H9 (cell line): ENCODE data around the gene MAP1LC3B. TPM values are rescaled to one million over a fixed set of nuclear protein-coding genes. Genes with fewer than 3 reads are reported as not detected.

Source experiments
- DNase-seq: peaks from one replicate; pipeline ENCODE4 v3.0.0-alpha.2; 2017
- H2AFZ ChIP-seq: one replicate; pipeline ENCODE4 v1.6.1; 2013; ENCODE audit warnings: mild to moderate bottlenecking, low read length, control low read depth, moderate library complexity
- H2AK5ac ChIP-seq: 2 replicates; pipeline ENCODE4 v1.6.1; 2013; ENCODE audit warnings: low read length, control low read depth, mixed read lengths; ENCODE audit not compliant: insufficient read length
- H2BK120ac ChIP-seq: one replicate; pipeline ENCODE4 v1.6.1; 2013; ENCODE audit warnings: low read depth, mild to moderate bottlenecking, low read length, control low read depth, inconsistent platforms; ENCODE audit not compliant: poor library complexity, severe bottlenecking
- H2BK12ac ChIP-seq: 2 replicates; pipeline ENCODE4 v1.6.1; 2013; ENCODE audit warnings: low read length, control low read depth, mixed read lengths, low read depth; ENCODE audit not compliant: insufficient read length
- H2BK15ac ChIP-seq: 2 replicates; pipeline ENCODE4 v1.6.1; 2013; ENCODE audit warnings: low read depth, low read length, control low read depth
- H2BK20ac ChIP-seq: one replicate; pipeline ENCODE4 v1.6.1; 2013; ENCODE audit warnings: low read depth, mild to moderate bottlenecking, low read length, control low read depth, inconsistent platforms; ENCODE audit not compliant: poor library complexity, severe bottlenecking
- H2BK5ac ChIP-seq: 2 replicates; pipeline ENCODE4 v1.6.1; 2013; ENCODE audit warnings: low read length, control low read depth, mixed read lengths; ENCODE audit not compliant: insufficient read length
- H3K14ac ChIP-seq: 2 replicates; pipeline ENCODE4 v1.6.1; 2013; ENCODE audit warnings: low read length, control low read depth; ENCODE audit not compliant: insufficient read depth
- H3K18ac ChIP-seq: 2 replicates; pipeline ENCODE4 v1.6.1; 2013; ENCODE audit warnings: low read depth, mild to moderate bottlenecking, mixed read lengths, low read length, control low read depth; ENCODE audit not compliant: insufficient read length
- H3K23ac ChIP-seq: 2 replicates; pipeline ENCODE4 v1.6.1; 2013; ENCODE audit warnings: low read length, control low read depth, mixed read lengths, low read depth; ENCODE audit not compliant: insufficient read length
- H3K23me2 ChIP-seq: 2 replicates; pipeline ENCODE4 v1.6.1; 2013; ENCODE audit warnings: low read depth, mild to moderate bottlenecking, mixed read lengths, low read length, control low read depth; ENCODE audit not compliant: insufficient read length, poor library complexity, severe bottlenecking
- H3K27ac ChIP-seq: 2 replicates; pipeline ENCODE4 v1.5.1; 2013; ENCODE audit warnings: low read length, control low read depth, mixed read lengths, low read depth; ENCODE audit not compliant: insufficient read length
- H3K27me3 ChIP-seq: 2 replicates; pipeline ENCODE4 v1.6.1; 2013; ENCODE audit warnings: low read length, control low read depth, inconsistent platforms; ENCODE audit not compliant: insufficient read depth
- H3K4ac ChIP-seq: 2 replicates; pipeline ENCODE4 v1.6.1; 2013; ENCODE audit warnings: low read depth, mild to moderate bottlenecking, control low read depth, inconsistent platforms, low read length, moderate library complexity
- H3K4me1 ChIP-seq: 2 replicates; pipeline ENCODE4 v1.6.1; 2013; ENCODE audit warnings: low read length, control low read depth, inconsistent platforms; ENCODE audit not compliant: insufficient read depth
- H3K4me2 ChIP-seq: 2 replicates; pipeline ENCODE4 v1.6.1; 2013; ENCODE audit warnings: low read length, control low read depth, mixed read lengths; ENCODE audit not compliant: insufficient read length, insufficient read depth
- H3K56ac ChIP-seq: 2 replicates; pipeline ENCODE4 v1.6.1; 2013; ENCODE audit warnings: low read depth, mild to moderate bottlenecking, mixed read lengths, low read length, control low read depth; ENCODE audit not compliant: insufficient read length
- H3K79me1 ChIP-seq: 2 replicates; pipeline ENCODE4 v1.6.1; 2013; ENCODE audit warnings: low read depth, mild to moderate bottlenecking, moderate library complexity, low read length, control low read depth, inconsistent platforms; ENCODE audit not compliant: insufficient read depth, poor library complexity, severe bottlenecking
- H3K79me2 ChIP-seq: 2 replicates; pipeline ENCODE4 v1.6.1; 2013; ENCODE audit warnings: low read length, control low read depth, inconsistent platforms; ENCODE audit not compliant: insufficient read depth
- H3K9ac ChIP-seq: 2 replicates; pipeline ENCODE4 v1.6.1; 2013; ENCODE audit warnings: low read length, control low read depth, mixed read lengths; ENCODE audit not compliant: insufficient read length; ENCODE audit errors: extremely low read depth
- H3K9me3 ChIP-seq: one replicate; pipeline ENCODE4 v1.6.1; 2013; ENCODE audit warnings: low read depth, low read length, inconsistent platforms; ENCODE audit not compliant: control insufficient read depth
- H3T11ph ChIP-seq: one replicate; pipeline ENCODE4 v1.6.1; 2013; ENCODE audit warnings: mild to moderate bottlenecking, low read length, control low read depth, inconsistent platforms
- H4K20me1 ChIP-seq: one replicate; pipeline ENCODE4 v1.6.1; 2013; ENCODE audit not compliant: control insufficient read depth, insufficient read length, insufficient read depth
- H4K5ac ChIP-seq: 2 replicates; pipeline ENCODE4 v1.6.1; 2013; ENCODE audit warnings: low read depth, mild to moderate bottlenecking, mixed read lengths, low read length, control low read depth; ENCODE audit not compliant: insufficient read length
- H4K8ac ChIP-seq: replicated peaks from 2 replicates; pipeline ENCODE4 v1.6.1; 2013; ENCODE audit warnings: low read length, control low read depth, mixed read lengths, low read depth; ENCODE audit not compliant: insufficient read length
- H4K91ac ChIP-seq: 2 replicates; pipeline ENCODE4 v1.6.1; 2013; ENCODE audit warnings: low read depth, mild to moderate bottlenecking, moderate library complexity, mixed read lengths, low read length, control low read depth; ENCODE audit not compliant: insufficient read length
- H3K27ac Mint-ChIP-seq, 3 experiments: 2 replicates in 2 of 3; 3 replicates in 1 of 3; pipeline ENCODE4 v1.8.0; 2020 to 2021; ENCODE audit warnings: mixed read lengths in 3 of 3, mild to moderate bottlenecking in 1 of 3, moderate library complexity in 1 of 3
- H3K27me3 Mint-ChIP-seq: 2 replicates; pipeline ENCODE4 v1.8.0; 2021; ENCODE audit warnings: low read depth, mild to moderate bottlenecking, moderate library complexity, mixed read lengths
- H3K36me3 Mint-ChIP-seq, 3 experiments: 2 replicates in 2 of 3; 3 replicates in 1 of 3; pipeline ENCODE4 v1.8.0; 2020 to 2021; ENCODE audit warnings: low read depth in 3 of 3, mixed read lengths in 3 of 3; ENCODE audit not compliant: insufficient read depth in 1 of 3
- H3K4me1 Mint-ChIP-seq, 2 experiments: 2 replicates each; pipeline ENCODE4 v1.8.0; 2020; ENCODE audit warnings: mixed read lengths in 2 of 2
- H3K4me3 Mint-ChIP-seq, 2 experiments: 2 replicates in 1 of 2; 3 replicates in 1 of 2; pipeline ENCODE4 v1.8.0; 2020 to 2021; ENCODE audit warnings: mild to moderate bottlenecking in 2 of 2, mixed read lengths in 2 of 2, moderate library complexity in 1 of 2
- H3K9me3 Mint-ChIP-seq, 2 experiments: 2 replicates in 1 of 2; 3 replicates in 1 of 2; pipeline ENCODE4 v1.8.0; 2020; ENCODE audit warnings: mild to moderate bottlenecking in 2 of 2, mixed read lengths in 2 of 2, moderate library complexity in 1 of 2
- CTCF ChIP-seq: fragments of 200-600 bp; sonication (generic); conservative IDR thresholded peaks from 3 replicates; pipeline ENCODE4 v1.8.0; 2021; ENCODE audit warnings: antibody characterized with exemption, mild to moderate bottlenecking
- WGBS: extraction: QIAGEN DNeasy Blood & Tissue Kit; methylation state at CpG from one replicate; pipeline ENCODE4 v1.1.7; 2013; ENCODE audit warnings: missing lambda C conversion rate, low lambda C conversion rate, mixed read lengths; ENCODE audit not compliant: insufficient read length; ENCODE audit errors: extremely low coverage; 5-methylcytosine and 5-hydroxymethylcytosine counted together
- total RNA-seq: library from RNA; stranded (reverse); gene quantifications from 2 replicates; pipeline ENCODE4 v1.2.1, GENCODE V29; 2021

Gene MAP1LC3B
- total RNA-seq, 1 experiment from 2014 or later: 47.1 TPM

GRCh38 chr16:87410968-87411367, 18.8 kb downstream of the MAP1LC3B start:
- H4K8ac ChIP-seq: no peak overlapping the region
- no peaks in the 10 kb centered on the region for H3K27me3 ChIP-seq
- no peak overlapping the region for H2BK12ac ChIP-seq
- no peak overlapping the region for H4K5ac ChIP-seq
- H3K23me2 ChIP-seq: no peaks in the 10 kb centered on the region
- Mint-ChIP-seq H3K27me3 (no peaks in the 10 kb centered on the region), H3K36me3 (peaks cover 27 to 73% (median 69%) of the 10 kb centered on the region in 3 experiments; a peak in 6 of 7 replicates), H3K4me1 (no peaks in the 10 kb centered on the region; a peak in 1 of 4 replicates), H3K9me3 (no peaks in the 10 kb centered on the region), H3K27ac (peak overlapping the region in 2 of 3 experiments; percentile 23 to 32; a peak in 4 of 7 replicates), H3K4me3 (no peak overlapping the region)
- H2BK20ac ChIP-seq: no peak overlapping the region
- no peaks in the 10 kb centered on the region for H3K79me2 ChIP-seq
- H4K91ac ChIP-seq: no peak overlapping the region
- DNase-seq: no peak
- no peak overlapping the region for H2BK15ac ChIP-seq
- no peak overlapping the region for H2BK120ac ChIP-seq
- H3K18ac ChIP-seq: no peak overlapping the region
- H3K4ac ChIP-seq: no peak overlapping the region
- no peak overlapping the region for H3K56ac ChIP-seq
- H3K4me2 ChIP-seq: no peak overlapping the region
- TF ChIP-seq CTCF: peak; percentile 41; the same call in 2 of the 3 replicates
- no peaks in the 10 kb centered on the region for H3K4me1 ChIP-seq
- H3K9ac ChIP-seq: no peak overlapping the region
- no peak overlapping the region for H3K14ac ChIP-seq
- H2BK5ac ChIP-seq: no peak overlapping the region
- no peaks in the 10 kb centered on the region for H3K79me1 ChIP-seq
- H4K20me1 ChIP-seq: no peaks in the 10 kb centered on the region
- H2AK5ac ChIP-seq: no peak overlapping the region
- no peak overlapping the region for H3K27ac ChIP-seq
- H3K9me3 ChIP-seq: no peaks in the 10 kb centered on the region
- no peak overlapping the region for H2AFZ ChIP-seq
- WGBS: no CpG with 5 or more reads among the region's 14 CpGs
- no peak overlapping the region for H3K23ac ChIP-seq
- no peak overlapping the region for H3T11ph ChIP-seq
